GM18498 (cell line): ENCODE data around the gene AREG.
"Not testable (repeated sequence)": the region's sequence is repeated elsewhere in the genome, so short reads cannot be mapped to it uniquely, and the experiment has no call there.

Experiments used
- ATAC-seq: cut with Tn5 transposase; IDR thresholded peaks from one replicate; pipeline ENCODE4 v1.9.1; 2021; ENCODE audit warnings: mild to moderate bottlenecking, moderate library complexity; ENCODE audit not compliant: unreplicated experiment

Gene AREG

DNA sequence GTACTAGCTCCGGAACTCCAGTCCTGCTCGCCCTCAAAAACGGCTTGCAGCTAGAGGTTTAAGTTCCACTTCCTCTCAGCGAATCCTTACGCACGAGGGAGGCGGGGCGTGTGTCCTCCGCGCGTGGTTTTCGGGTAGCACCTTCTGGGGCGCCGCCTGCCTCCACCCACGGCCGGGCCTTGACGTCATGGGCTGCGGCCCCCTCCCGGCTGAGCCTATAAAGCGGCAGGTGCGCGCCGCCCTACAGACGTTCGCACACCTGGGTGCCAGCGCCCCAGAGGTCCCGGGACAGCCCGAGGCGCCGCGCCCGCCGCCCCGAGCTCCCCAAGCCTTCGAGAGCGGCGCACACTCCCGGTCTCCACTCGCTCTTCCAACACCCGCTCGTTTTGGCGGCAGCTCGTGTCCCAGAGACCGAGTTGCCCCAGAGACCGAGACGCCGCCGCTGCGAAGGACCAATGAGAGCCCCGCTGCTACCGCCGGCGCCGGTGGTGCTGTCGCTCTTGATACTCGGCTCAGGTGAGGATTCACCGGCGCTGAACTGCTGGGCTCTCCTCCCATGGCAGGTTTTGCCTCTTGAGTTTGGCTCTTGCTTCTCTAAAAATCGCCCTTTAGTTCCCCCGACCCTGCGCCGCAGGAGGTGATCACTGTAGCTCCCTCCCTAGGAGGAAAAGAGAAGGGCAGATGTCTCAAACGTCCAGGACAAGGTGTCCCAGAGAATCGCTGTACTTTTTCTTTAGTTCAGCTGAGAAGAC, at the start of gene AREG:
Gene AREG, plus strand, starts transcription at position 246 of the 752 bp plus-strand sequence. Its CDS starts 210 bp downstream, at position 456.
- ATAC-seq: peak; percentile 93

DNA sequence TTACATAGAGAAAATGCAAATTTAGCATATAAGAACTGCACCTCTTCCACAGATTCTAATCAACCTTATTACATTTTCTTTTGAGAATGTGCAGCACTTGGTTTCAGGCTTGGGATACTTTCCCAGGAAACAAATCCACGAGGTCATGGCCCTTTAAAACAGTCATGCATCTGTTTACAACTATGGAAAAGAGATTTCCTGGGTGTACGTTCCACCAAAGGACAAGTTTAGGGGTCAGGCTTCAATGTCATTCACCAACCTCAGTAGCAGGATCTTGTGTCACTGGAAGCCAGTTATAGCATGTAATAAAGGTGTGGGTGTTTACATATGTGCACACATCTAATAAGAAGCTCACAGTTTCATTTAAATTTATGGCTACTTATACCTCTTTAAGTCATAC, 49.3 kb upstream of the AREG start:
- ATAC-seq: no peak

- peak; percentile 41 for ATAC-seq
Measured at GRCh38 chr4:74397748-74398426, 47.0 kb upstream of the AREG start.

DNA sequence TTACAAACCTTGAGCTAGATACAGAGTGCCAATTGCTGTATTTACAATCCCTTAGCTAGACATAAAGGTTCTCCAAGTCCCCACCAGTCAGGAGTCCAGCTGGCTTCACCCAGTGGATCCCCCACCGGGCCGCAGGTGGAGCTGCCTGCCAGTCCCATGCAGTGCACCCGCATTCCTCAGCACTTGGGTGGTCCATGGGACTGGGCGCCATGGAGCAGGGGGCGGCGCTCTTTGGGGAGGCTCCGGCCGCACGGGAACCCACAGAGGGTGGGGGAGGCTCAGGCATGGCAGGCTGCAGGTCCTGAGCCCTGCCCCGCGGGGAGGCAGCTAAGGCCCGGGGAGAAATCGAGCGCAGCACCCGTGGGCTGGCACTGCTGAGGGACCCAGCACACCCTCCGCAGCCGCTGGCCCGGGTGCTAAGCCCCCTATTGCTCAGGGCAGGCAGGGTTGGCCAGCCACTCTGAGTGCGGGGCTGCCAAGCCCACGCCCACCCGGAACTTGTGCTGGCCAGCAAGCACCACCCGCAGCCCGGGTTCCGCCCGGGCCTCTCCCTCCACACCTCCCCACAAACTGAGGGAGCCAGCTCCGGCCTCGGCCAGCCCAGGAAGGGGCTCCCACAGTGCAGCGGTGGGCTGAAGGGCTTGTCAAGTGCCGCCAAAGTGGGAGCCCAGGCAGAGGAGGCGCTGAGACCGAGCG, 45.9 kb upstream of the AREG start:
- not testable (repeated sequence) for ATAC-seq

DNA sequence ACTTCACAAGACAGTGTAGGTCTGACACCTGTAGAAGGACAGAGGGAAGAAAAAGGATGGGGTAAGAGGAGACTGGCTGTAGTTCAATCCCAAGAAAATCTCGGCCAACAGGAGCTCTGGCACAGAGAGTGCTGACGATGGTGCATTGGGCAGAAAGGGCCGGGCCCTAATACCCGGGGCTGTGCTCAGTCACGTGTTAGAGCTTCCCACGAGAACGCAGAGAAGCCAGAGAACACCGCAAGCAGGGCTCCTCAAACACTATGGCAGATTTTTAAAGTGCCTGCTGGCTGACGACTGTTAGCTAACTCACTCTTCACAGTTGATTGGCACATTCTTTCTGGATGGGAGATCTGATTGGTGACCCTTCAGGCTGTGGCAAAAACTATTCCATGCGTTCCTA, 44.5 kb upstream of the AREG start:
- ATAC-seq: no peak

GRCh38 chr4:74402692-74403456, 42.1 kb upstream of the AREG start:
- peak; percentile 99 for ATAC-seq

DNA sequence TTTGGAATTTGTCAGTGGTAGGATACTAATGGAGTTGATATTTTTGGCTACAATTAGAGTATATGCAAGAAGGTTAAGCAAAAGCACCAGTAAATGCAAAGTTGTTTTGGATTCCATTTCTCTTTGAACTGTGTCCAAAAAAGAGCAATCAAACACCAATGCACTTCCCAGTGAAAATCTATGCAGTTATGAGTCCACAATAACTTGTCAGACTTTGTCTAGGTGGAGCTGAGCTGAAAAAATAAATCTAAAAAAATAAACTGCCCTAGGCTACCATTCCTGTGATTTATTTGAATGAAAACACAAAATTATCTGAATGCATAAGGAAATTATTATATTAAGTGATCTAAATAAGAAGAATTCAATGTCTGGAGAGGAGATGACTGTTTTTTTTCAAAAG, 37.0 kb upstream of the AREG start:
- no peak for ATAC-seq

DNA sequence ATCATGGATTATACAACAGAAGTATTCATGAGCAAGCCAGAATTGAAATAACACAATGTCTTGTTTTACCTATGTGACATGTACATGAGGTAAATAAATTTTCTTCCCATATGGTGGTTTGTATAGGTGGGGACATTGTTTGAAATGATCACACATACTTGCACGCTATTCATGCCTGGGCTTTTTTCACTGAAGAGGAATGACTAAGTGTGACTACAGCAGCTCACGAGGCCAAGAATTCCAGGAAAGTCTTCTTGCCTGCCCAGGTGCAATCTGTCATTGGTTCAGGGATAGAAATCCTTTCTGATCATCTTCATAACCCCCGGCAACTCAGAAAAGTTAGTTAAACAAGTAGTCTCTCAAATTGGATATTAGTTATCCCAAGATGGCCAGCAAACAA, 36.3 kb upstream of the AREG start:
- no peak for ATAC-seq

DNA sequence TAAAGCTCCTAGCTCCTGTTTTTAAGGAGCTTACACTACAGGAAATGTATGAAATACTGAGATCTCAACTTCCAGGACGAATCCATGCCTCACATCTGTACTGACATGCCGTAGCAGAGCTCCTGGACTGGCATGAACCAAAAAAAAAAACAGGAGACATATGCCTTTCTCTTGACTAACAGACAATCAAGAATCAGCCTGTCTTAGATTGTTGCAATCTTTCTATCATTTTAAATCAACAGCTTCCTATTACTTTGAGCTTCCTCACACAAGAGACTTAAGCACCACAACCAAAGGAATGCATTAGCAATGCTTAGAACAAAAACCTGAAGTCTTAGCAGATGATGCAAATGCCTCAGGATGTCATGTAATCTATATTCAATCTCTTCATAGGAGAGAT, 34.7 kb upstream of the AREG start:
- no peak for ATAC-seq

GRCh38 chr4:74412225-74412624, 32.7 kb upstream of the AREG start:
- ATAC-seq: no peak

DNA sequence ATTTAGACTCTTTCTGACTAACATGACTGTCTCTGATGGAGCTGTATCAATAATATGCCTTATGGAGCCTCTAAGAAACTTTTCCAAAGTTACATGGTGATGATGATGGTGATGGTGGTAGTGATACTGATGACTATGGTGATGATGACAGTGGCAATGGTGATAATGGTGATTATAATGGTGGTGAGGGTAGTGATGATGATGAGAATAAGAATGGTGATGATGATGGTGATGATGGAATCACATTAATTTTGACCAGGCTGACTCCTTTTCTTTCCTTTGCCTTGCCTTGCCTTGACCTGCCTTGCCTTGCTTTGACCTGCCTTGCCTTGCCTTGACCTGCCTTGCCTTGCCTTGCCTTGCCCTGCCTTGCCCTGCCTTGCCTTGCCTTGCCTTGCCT, 31.7 kb upstream of the AREG start:
- ATAC-seq: no peak

DNA sequence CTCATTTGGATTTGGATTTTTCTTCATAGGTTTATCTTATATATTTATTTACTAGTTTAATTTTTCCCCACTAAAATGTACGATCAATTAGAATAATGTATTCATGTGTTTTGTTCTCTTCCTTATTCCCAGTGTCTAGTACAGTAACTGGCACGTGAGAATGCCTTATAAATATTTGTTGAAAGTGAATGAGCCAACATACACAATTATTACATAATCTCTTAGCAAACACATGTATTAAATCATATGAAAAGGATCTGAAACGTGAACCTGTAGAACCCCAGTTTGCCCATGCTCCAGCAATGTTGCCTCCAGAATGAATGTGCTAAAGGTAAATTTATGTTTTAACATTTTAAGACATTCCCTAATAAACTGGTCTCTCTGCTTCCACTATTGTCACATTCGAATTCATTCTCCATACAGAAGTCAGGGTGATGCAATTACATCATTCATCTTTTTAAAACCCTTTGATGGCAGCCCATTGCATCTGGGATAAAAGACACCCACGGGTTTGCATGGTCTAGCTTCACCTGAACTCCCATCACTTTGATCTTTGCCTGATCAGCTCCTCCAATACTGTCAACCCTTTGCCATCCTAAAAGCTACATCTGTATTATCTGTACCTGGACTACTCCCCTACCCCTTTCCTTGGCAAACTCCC, 30.7 kb upstream of the AREG start:
- ATAC-seq: no peak

DNA sequence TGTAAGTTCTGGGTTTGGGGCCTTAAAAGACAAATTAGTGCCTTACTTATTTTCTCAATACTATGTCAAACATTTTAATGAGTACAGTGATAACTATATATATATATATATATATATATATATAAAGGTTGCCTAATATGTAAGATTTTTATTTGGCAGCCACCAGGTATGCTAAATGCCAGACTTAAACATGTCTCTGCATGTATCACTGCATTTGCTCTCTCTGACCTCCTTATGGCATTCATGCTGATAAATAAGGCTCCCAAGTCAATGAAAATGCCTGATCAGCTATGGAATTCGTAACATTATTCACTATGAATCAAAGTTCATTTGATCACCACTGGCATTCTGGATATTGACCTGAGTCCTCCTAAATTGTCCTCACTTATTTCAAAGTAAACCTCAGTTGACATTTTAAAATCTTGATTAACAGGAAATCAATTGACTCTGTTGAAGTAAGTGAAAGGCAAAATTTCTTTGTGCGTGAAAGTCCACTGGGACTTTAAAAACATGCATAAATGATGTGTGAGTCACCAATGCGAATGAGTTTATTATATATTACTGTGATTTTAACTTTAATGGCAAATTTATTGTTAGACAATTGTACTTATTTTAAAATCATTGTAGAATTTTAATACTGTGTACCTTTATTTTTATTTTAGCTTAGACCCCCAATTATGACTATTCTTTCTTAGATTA, 29.2 kb upstream of the AREG start:
- ATAC-seq: no peak

DNA sequence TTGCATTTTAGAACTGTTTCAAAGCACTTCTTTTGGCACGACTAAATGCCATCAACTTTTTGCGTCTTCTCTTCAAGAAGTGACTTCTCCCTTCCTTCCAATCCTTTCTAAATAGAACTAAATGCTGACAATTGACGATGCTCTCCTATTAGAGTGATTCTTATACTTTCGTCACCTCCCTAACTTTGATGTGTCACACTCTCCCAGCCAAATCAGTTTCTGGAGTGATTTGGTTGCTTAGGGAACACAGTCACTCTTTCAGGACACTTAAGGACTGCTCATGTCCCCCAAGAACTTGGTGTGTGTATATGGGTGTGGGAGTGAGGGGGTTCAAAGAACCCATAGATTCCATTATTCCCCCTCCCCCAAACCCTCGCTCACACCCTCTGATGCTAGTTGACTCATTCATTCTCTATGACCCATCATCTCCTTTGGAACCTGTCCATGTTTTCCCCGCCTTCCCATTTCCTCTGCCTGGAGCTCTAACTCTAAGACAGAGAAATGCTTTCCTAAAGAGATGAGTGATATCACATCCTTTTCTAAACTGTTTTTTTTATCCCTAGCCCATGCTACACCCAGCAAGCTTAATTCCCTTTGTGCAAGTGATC, 26.8 kb upstream of the AREG start:
- no peak for ATAC-seq

GRCh38 chr4:74420863-74421262, 24.1 kb upstream of the AREG start:
- ATAC-seq: no peak

DNA sequence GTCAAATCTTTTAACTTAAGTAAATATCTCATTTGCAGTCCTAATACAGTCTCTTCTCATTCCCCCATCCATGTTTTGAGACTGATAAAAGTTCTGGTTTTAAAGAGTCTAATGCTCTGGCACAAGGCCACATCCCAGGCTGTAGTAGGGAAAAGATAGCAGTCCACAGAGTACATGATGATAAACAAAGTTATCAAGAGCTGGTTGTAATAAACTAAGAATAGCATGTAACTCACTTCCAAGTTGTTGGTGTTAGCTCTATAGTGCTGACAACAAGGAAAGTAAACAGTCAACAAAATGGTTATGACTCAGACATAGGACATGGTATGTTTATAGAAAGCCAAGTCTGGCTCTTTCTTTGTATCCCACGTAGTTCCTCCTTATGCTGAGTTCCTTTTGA, 21.8 kb upstream of the AREG start:
- ATAC-seq: no peak

- no peak for ATAC-seq
Measured at GRCh38 chr4:74424111-74424510, 20.8 kb upstream of the AREG start.

GRCh38 chr4:74426101-74426500, 18.8 kb upstream of the AREG start:
- no peak for ATAC-seq

DNA sequence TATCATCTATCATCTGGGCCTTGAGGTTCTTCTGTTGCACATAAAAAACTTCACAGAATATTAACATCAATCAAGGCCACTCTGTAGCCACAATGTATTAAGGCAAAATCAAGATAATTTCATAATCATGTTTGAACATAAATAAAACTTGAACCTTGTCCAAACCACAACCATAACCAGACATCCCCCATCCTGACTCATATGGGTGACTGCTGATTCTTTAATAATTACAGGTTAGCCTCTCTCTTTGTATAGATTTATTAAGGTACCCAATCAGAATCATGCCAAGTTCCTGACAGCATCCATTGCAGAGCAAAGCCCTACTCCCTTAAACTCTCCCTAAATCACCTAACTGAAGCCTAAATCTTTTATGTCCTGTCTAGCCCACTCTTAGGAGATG, 16.7 kb upstream of the AREG start:
- no peak for ATAC-seq
